Measurements from ENCODE around the gene KRTAP9-1.

- TF ChIP-seq CTCF (conservative IDR thresholded peaks at IDR 0.05 in 1 of 2, IDR thresholded peaks at IDR 0.05 in 1 of 2; ENCODE audit: low read depth in 1 of 2, low read length in 2 of 2), result no peak
- TF ChIP-seq EZH2 (IDR thresholded peaks at IDR 0.05; ENCODE audit: low read length, missing control alignments), result no peak
Measured at GRCh38 chr17:41151525-41151924, 38.2 kb upstream of the KRTAP9-1 start.
